Thyroid gland (tissue), 4 donors: ENCODE data around the gene MTCH1. TPM values are rescaled to one million over a fixed set of nuclear protein-coding genes. Genes with fewer than 3 reads are reported as not detected.

Experiments
- DNase-seq, 2 donors: peaks; one replicate each; pipeline ENCODE4 v3.0.0-alpha.2; 2019
- H3K27ac ChIP-seq, 3 donors: fragments of 200-600 bp; sonication (generic); 1 replicate in 2 of 3; 2 replicates in 1 of 3; pipeline ENCODE4 v1.5.1; 2016 to 2019; ENCODE audit warnings: mild to moderate bottlenecking in 1 of 3, moderate library complexity in 1 of 3
- H3K27me3 ChIP-seq: fragments of 200-600 bp; sonication (generic); one replicate; pipeline ENCODE4 v1.5.1; 2019
- H3K36me3 ChIP-seq, 2 donors: fragments of 200-600 bp; sonication (generic); one replicate each; pipeline ENCODE4 v1.5.1; 2016 to 2019
- H3K4me1 ChIP-seq, 2 donors: fragments of 200-600 bp; sonication (generic); one replicate each; pipeline ENCODE4 v1.5.1; 2017 to 2019
- H3K4me3 ChIP-seq, 3 donors: fragments of 200-600 bp; sonication (generic); replicated peaks in 1 of 3; 1 replicate in 2 of 3; 2 replicates in 1 of 3; pipeline ENCODE4 v1.5.1; 2016; ENCODE audit warnings: mild to moderate bottlenecking in 1 of 3
- H3K9me3 ChIP-seq: fragments of 200-600 bp; sonication (generic); one replicate; pipeline ENCODE4 v1.5.1; 2017
- CTCF ChIP-seq, 6 experiments: fragments of 200-600 bp in 3 of 6; fragments of 450-650 bp in 3 of 6; sonication (generic) in 3 of 6; IDR thresholded peaks; one replicate each; pipeline ENCODE4 v1.5.1; 2016 to 2019; ENCODE audit warnings: antibody characterized with exemption in 6 of 6, mild to moderate bottlenecking in 2 of 6, inconsistent platforms in 1 of 6, moderate library complexity in 1 of 6
- POLR2A ChIP-seq, 2 donors: fragments of 450-650 bp; IDR thresholded peaks; one replicate each; pipeline ENCODE4 v1.6.1; 2017; ENCODE audit warnings: antibody characterized with exemption in 2 of 2, mild to moderate bottlenecking in 2 of 2, moderate library complexity in 1 of 2
- WGBS, 2 donors: methylation state at CpG; one replicate each; pipeline ENCODE4 v1.1.5; 2017; 5-methylcytosine and 5-hydroxymethylcytosine counted together
- intact Hi-C: fragments of 100-400 bp; cut with DNase I; formaldehyde crosslinking; loops from one replicate; pipeline ENCODE4 v1.15.1; 2023
- total RNA-seq, 4 donors: library from RNA; depleted of rRNA; stranded (reverse); fragments of >200 nt; gene quantifications; one replicate each; pipeline ENCODE4 v1.2.3, GENCODE V29; 2016

Gene MTCH1
- total RNA-seq, 4 donors from 2014 or later = 571 to 1,096 (median 866) TPM

GRCh38 chr6:37025621-37026466 is 39.8 kb upstream of the MTCH1 start:
- DNase-seq = no peak
- no peaks in the 10 kb centered on the region for H3K36me3 ChIP-seq
- H3K4me1 ChIP-seq = no peaks in the 10 kb centered on the region
- no peak overlapping the region for H3K4me3 ChIP-seq
- TF ChIP-seq POLR2A (IDR thresholded peaks at IDR 0.05) = no peak
- TF ChIP-seq CTCF (IDR thresholded peaks at IDR 0.05) = no peak
- H3K27me3 ChIP-seq = no peaks in the 10 kb centered on the region
- intact Hi-C loops = loop anchor here (10.0 kb wide), 1 partner anchor 189 kb away; no protein-coding TSS in a partner anchor
- no peaks in the 10 kb centered on the region for H3K9me3 ChIP-seq
- 89 to 96% methylated on average over 22 to 24 of the region's 24 CpGs for WGBS, 2 donors
- no peak overlapping the region for H3K27ac ChIP-seq

GRCh38 chr6:37024656-37025337 is 38.8 kb upstream of the MTCH1 start:
- WGBS, 2 donors = 72 to 86% methylated on average over 15 of the region's 15 CpGs
- no peak for DNase-seq
- H3K4me3 ChIP-seq = no peak overlapping the region
- TF ChIP-seq CTCF (IDR thresholded peaks at IDR 0.05) = no peak
- no peak for TF ChIP-seq POLR2A (IDR thresholded peaks at IDR 0.05)
- H3K27me3 ChIP-seq = no peaks in the 10 kb centered on the region
- intact Hi-C loops = loop anchor here (5.0 to 10.0 kb wide), 2 partner anchors 190 to 257 kb away; no protein-coding TSS in a partner anchor
- no peaks in the 10 kb centered on the region for H3K36me3 ChIP-seq
- no peaks in the 10 kb centered on the region for H3K4me1 ChIP-seq
- no peak overlapping the region for H3K27ac ChIP-seq
- H3K9me3 ChIP-seq = no peaks in the 10 kb centered on the region

- intact Hi-C loops = loop anchor here (5.0 to 10.0 kb wide), 2 partner anchors 193 to 255 kb away; no protein-coding TSS in a partner anchor
- H3K27me3 ChIP-seq = no peaks in the 10 kb centered on the region
- TF ChIP-seq POLR2A (IDR thresholded peaks at IDR 0.05) (no peak), CTCF (IDR thresholded peaks at IDR 0.05) (no peak)
- no peak overlapping the region for H3K4me3 ChIP-seq
- no peaks in the 10 kb centered on the region for H3K9me3 ChIP-seq
- H3K36me3 ChIP-seq = no peaks in the 10 kb centered on the region
- H3K27ac ChIP-seq = no peak overlapping the region
- 95 to 96% methylated on average over 16 to 17 of the region's 17 CpGs for WGBS, 2 donors
- peaks cover 19 to 22% of the 10 kb centered on the region in 2 donors for H3K4me1 ChIP-seq
- no peak for DNase-seq
Observed at GRCh38 chr6:37022135-37022863, 36.3 kb upstream of the MTCH1 start.

GRCh38 chr6:37021356-37022129 is 35.5 kb upstream of the MTCH1 start:
- Histone ChIP-seq H3K27ac (no peak overlapping the region), H3K9me3 (no peaks in the 10 kb centered on the region), H3K4me3 (no peak overlapping the region), H3K27me3 (no peaks in the 10 kb centered on the region), H3K36me3 (no peaks in the 10 kb centered on the region), H3K4me1 (peaks cover 19 to 22% of the 10 kb centered on the region in 2 donors)
- 78 to 82% methylated on average over 14 of the region's 14 CpGs for WGBS, 2 donors
- DNase-seq = no peak
- TF ChIP-seq CTCF (IDR thresholded peaks at IDR 0.05) = no peak
- TF ChIP-seq POLR2A (IDR thresholded peaks at IDR 0.05) = no peak
- intact Hi-C loops = loop anchor here (5.0 to 10.0 kb wide), 2 partner anchors 193 to 254 kb away; no protein-coding TSS in a partner anchor
